Stimulated activated CD8-positive, alpha-beta memory T cell treated with anti-CD3 and anti-CD28 coated beads, Interleukin-4, amount 100 ng/mL, for 4 hours (primary cell): Measurements from ENCODE around the gene AGBL1.
"Not testable (repeated sequence)": the region's sequence is repeated elsewhere in the genome, so short reads cannot be mapped to it uniquely, and the experiment has no call there.

Experiments
- DNase-seq, 2 donors: peaks; one replicate each; pipeline ENCODE4 v3.0.0-alpha.2; 2020; ENCODE audit warnings: low read depth in 2 of 2, low spot score in 1 of 2

Gene AGBL1

GRCh38 chr15:86082619-86083380, 3.1 kb downstream of the AGBL1 start:
- no peak for DNase-seq

GRCh38 chr15:86087808-86088207, 8.1 kb downstream of the AGBL1 start:
- no peak for DNase-seq

GRCh38 chr15:86089422-86089821, 9.8 kb downstream of the AGBL1 start:
- DNase-seq = no peak

- DNase-seq = no peak
Measured at GRCh38 chr15:86101818-86102217, 22.1 kb downstream of the AGBL1 start.

- no peak for DNase-seq
Measured at GRCh38 chr15:86103825-86104224, 24.2 kb downstream of the AGBL1 start.

GRCh38 chr15:86106306-86106705, 26.6 kb downstream of the AGBL1 start:
- DNase-seq = no peak

- DNase-seq = no peak
Measured at GRCh38 chr15:86115145-86115801, 35.6 kb downstream of the AGBL1 start.

GRCh38 chr15:86121568-86122225, 42.0 kb downstream of the AGBL1 start:
- DNase-seq = no peak

GRCh38 chr15:86122691-86123391, 43.2 kb downstream of the AGBL1 start:
- not testable (repeated sequence) for DNase-seq

- DNase-seq = no peak
Measured at GRCh38 chr15:86125775-86126174, 46.1 kb downstream of the AGBL1 start.

GRCh38 chr15:86127547-86127946, 47.9 kb downstream of the AGBL1 start:
- DNase-seq = no peak

GRCh38 chr15:86135041-86135440, 55.4 kb downstream of the AGBL1 start:
- no peak for DNase-seq

GRCh38 chr15:86136861-86137260, 57.2 kb downstream of the AGBL1 start:
- no peak for DNase-seq

GRCh38 chr15:86138798-86139197, 59.1 kb downstream of the AGBL1 start:
- no peak for DNase-seq

GRCh38 chr15:86139828-86140227, 60.2 kb downstream of the AGBL1 start:
- no peak for DNase-seq

GRCh38 chr15:86154705-86155104, 75.0 kb downstream of the AGBL1 start:
- no peak for DNase-seq

GRCh38 chr15:86155551-86155950, 75.9 kb downstream of the AGBL1 start:
- DNase-seq = no peak

- DNase-seq = no peak
Measured at GRCh38 chr15:86157606-86158293, 78.1 kb downstream of the AGBL1 start.

GRCh38 chr15:86159468-86159867, 79.8 kb downstream of the AGBL1 start:
- no peak for DNase-seq

- DNase-seq = no peak
Measured at GRCh38 chr15:86161250-86161649, 81.6 kb downstream of the AGBL1 start.

GRCh38 chr15:86162172-86162591, 82.5 kb downstream of the AGBL1 start:
- no peak for DNase-seq
